Gastroesophageal sphincter (tissue), 4 donors: ENCODE results near the gene RAD51B. TPM values are rescaled to one million over a fixed set of nuclear protein-coding genes. Genes with fewer than 3 reads are reported as not detected.
A peak's percentile ranks its signal among the peaks of the same experiment; 100 is the strongest.
"Not testable (repeated sequence)": the region's sequence is repeated elsewhere in the genome, so short reads cannot be mapped to it uniquely, and the experiment has no call there.

ENCODE experiments used
- ATAC-seq: fragments of 150-250 bp; one replicate; pipeline ENCODE4 v1.9.1; 2016; ENCODE audit warnings: mild to moderate bottlenecking, moderate library complexity
- H3K27ac ChIP-seq, 4 donors: fragments of 200-600 bp; sonication (generic) in 3 of 4; 1 replicate in 3 of 4; 2 replicates in 1 of 4; pipeline ENCODE4 v1.5.1; 2016 to 2019
- H3K27me3 ChIP-seq: fragments of 200-600 bp; sonication (generic); one replicate; pipeline ENCODE4 v1.5.1; 2019
- H3K36me3 ChIP-seq, 2 donors: fragments of 200-600 bp; sonication (generic); one replicate each; pipeline ENCODE4 v1.5.1; 2019; ENCODE audit warnings: control low read depth in 1 of 2
- H3K4me1 ChIP-seq, 3 donors: fragments of 200-600 bp; sonication (generic); 1 replicate in 2 of 3; 2 replicates in 1 of 3; pipeline ENCODE4 v1.5.1; 2016 to 2019; ENCODE audit warnings: control low read depth in 2 of 3
- H3K4me3 ChIP-seq, 2 donors: fragments of 200-600 bp; sonication (generic); one replicate each; pipeline ENCODE4 v1.5.1; 2019; ENCODE audit warnings: mild to moderate bottlenecking in 1 of 2, moderate library complexity in 1 of 2
- H3K9me3 ChIP-seq, 3 donors: fragments of 200-600 bp; sonication (generic); one replicate each; pipeline ENCODE4 v1.5.1; 2017 to 2019; ENCODE audit warnings: control low read depth in 2 of 3
- CTCF ChIP-seq, 4 experiments: fragments of 200-600 bp in 2 of 4; fragments of 450-650 bp in 2 of 4; sonication (generic) in 1 of 4; IDR thresholded peaks; one replicate each; pipeline ENCODE4 v1.5.1; 2017 to 2019; ENCODE audit warnings: antibody characterized with exemption in 4 of 4, mild to moderate bottlenecking in 2 of 4, moderate library complexity in 2 of 4
- EP300 ChIP-seq: sonication (generic); formaldehyde crosslinking; IDR thresholded peaks from one replicate; pipeline ENCODE4 v1.6.1; 2017; ENCODE audit warnings: antibody characterized with exemption, mild to moderate bottlenecking
- POLR2A ChIP-seq, 2 donors: fragments of 450-650 bp; IDR thresholded peaks; one replicate each; pipeline ENCODE4 v1.6.1; 2017; ENCODE audit warnings: antibody characterized with exemption in 2 of 2, mild to moderate bottlenecking in 2 of 2, moderate library complexity in 1 of 2
- POLR2AphosphoS5 ChIP-seq: sonication (generic); formaldehyde crosslinking; IDR thresholded peaks from one replicate; pipeline ENCODE4 v1.6.1; 2017; ENCODE audit warnings: antibody characterized with exemption
- WGBS, 2 donors: methylation state at CpG; one replicate each; pipeline ENCODE4 v1.1.5; 2018; ENCODE audit warnings: low coverage in 1 of 2; 5-methylcytosine and 5-hydroxymethylcytosine counted together
- total RNA-seq, 4 donors: library from RNA; depleted of rRNA; stranded (reverse); fragments of >200 nt; gene quantifications; one replicate each; pipeline ENCODE4 v1.1.0, GENCODE V29; 2016

The RAD51B gene
- total RNA-seq, 4 donors from 2014 or later, result 5.1 to 7.0 (median 6.0) TPM

- peaks cover 10 to 67% (median 27%) of the 10 kb centered on the region in 3 donors for H3K4me1 ChIP-seq
- TF ChIP-seq EP300 (no peak), CTCF (IDR thresholded peaks at IDR 0.05) (no peak), POLR2A (IDR thresholded peaks at IDR 0.05) (no peak), POLR2AphosphoS5 (peak; percentile 55)
- no peaks in the 10 kb centered on the region for H3K27me3 ChIP-seq
- peak overlapping the region; percentile 55 to 91 (median 79) for H3K27ac ChIP-seq
- WGBS, 2 donors, result 14 to 20% methylated on average over 1 to 2 of the region's 2 CpGs
- ATAC-seq, result peak; percentile 39
- H3K36me3 ChIP-seq, result no peaks in the 10 kb centered on the region
- H3K4me3 ChIP-seq, result no peak overlapping the region
- H3K9me3 ChIP-seq, result no peaks in the 10 kb centered on the region
These were observed 223.1 kb downstream of the RAD51B start for GRCh38 chr14:68042586-68043210.

- peaks cover 10 to 67% (median 27%) of the 10 kb centered on the region in 3 donors for H3K4me1 ChIP-seq
- no peak for ATAC-seq
These were observed 224.2 kb downstream of the RAD51B start for GRCh38 chr14:68043752-68044151.

DNA sequence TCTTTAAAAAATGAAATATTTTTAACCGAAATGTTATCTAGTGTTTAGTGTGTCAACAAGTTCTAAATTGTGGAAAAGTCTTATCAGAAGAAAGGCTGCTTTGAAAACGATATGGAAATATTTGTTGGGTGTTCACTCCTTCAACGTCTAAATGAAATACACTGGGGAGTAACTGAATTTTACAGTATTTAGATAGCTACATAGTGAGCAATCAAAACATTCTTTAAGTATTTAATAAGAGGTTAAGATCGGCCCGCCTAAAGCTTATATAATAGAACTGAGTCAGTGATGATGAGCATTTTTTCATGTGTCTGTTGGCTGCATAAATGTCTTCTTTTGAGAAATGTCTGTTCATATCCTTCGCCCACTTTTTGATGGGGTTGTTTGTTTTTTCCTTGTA is 228.3 kb downstream of the RAD51B start:
- peaks cover 6 to 43% (median 15%) of the 10 kb centered on the region in 3 donors for H3K4me1 ChIP-seq
- no peaks in the 10 kb centered on the region for H3K27me3 ChIP-seq
- ATAC-seq, result no peak
- H3K4me3 ChIP-seq, result no peak overlapping the region
- no peaks in the 10 kb centered on the region for H3K9me3 ChIP-seq
- H3K27ac ChIP-seq, result peak overlapping the region in 1 of 4 donors; percentile 9
- 35 to 40% methylated on average over 6 of the region's 6 CpGs for WGBS, 2 donors
- H3K36me3 ChIP-seq, result no peaks in the 10 kb centered on the region
- TF ChIP-seq POLR2AphosphoS5, result no peak
- TF ChIP-seq POLR2A (IDR thresholded peaks at IDR 0.05), result no peak
- TF ChIP-seq CTCF (IDR thresholded peaks at IDR 0.05), result no peak
- no peak for TF ChIP-seq EP300

More at GRCh38 chr14:68043752-68044151, 224.2 kb downstream of the RAD51B start:
- H3K27ac ChIP-seq, result peak overlapping the region; percentile 55 to 91 (median 79)
- no peaks in the 10 kb centered on the region for H3K9me3 ChIP-seq
- no peaks in the 10 kb centered on the region for H3K36me3 ChIP-seq
- no peak overlapping the region for H3K4me3 ChIP-seq
- H3K27me3 ChIP-seq, result no peaks in the 10 kb centered on the region
- TF ChIP-seq CTCF (IDR thresholded peaks at IDR 0.05) (no peak), POLR2A (IDR thresholded peaks at IDR 0.05) (no peak), EP300 (no peak), POLR2AphosphoS5 (no peak)

GRCh38 chr14:68048815-68049214 is 229.2 kb downstream of the RAD51B start:
- not testable (repeated sequence) for H3K4me3 ChIP-seq, ATAC-seq, H3K36me3 ChIP-seq, H3K9me3 ChIP-seq, H3K27me3 ChIP-seq, H3K27ac ChIP-seq
- H3K4me1 ChIP-seq, result peaks cover 3 to 34% (median 7%) of the 10 kb centered on the region in 3 donors
- WGBS, 2 donors, result 86 to 100% methylated on average over 1 to 2 of the region's 2 CpGs

DNA sequence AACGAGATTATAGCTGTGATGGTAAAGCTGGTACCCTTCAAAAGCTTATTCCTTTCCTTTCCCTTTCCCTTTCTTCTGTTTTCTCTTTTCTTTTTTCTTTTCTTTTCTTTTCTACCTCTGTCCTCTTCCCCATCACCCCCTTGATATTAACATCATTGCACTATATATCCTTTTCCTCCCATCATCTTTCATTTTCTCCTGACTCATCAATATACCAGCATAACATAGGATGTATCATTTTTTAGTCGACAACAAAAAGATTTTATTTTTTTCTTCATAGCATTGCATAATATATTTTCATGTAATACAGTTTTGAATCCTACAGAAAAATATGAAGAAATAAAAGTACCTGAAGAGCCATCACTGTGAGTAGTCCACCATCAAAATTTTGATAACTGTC is 230.6 kb downstream of the RAD51B start:
- no peaks in the 10 kb centered on the region for H3K36me3 ChIP-seq
- peaks cover 0 to 22% (median 4%) of the 10 kb centered on the region in 3 donors for H3K4me1 ChIP-seq
- H3K9me3 ChIP-seq, result no peaks in the 10 kb centered on the region
- no peaks in the 10 kb centered on the region for H3K27me3 ChIP-seq
- 93 to 100% methylated on average over 2 of the region's 2 CpGs for WGBS, 2 donors
- TF ChIP-seq POLR2A (IDR thresholded peaks at IDR 0.05) (no peak), EP300 (no peak), CTCF (IDR thresholded peaks at IDR 0.05) (no peak), POLR2AphosphoS5 (no peak)
- H3K4me3 ChIP-seq, result no peak overlapping the region
- H3K27ac ChIP-seq, result no peak overlapping the region
- ATAC-seq, result no peak
